ENCODE data around the gene MAGI2. TPM values are rescaled to one million over a fixed set of nuclear protein-coding genes. Genes with fewer than 3 reads are reported as not detected.
"Not testable (repeated sequence)": the region's sequence is repeated elsewhere in the genome, so short reads cannot be mapped to it uniquely, and the experiment has no call there.

The MAGI2 gene
- total RNA-seq, 1 experiment from 2014 or later = 0.22 TPM

DNA sequence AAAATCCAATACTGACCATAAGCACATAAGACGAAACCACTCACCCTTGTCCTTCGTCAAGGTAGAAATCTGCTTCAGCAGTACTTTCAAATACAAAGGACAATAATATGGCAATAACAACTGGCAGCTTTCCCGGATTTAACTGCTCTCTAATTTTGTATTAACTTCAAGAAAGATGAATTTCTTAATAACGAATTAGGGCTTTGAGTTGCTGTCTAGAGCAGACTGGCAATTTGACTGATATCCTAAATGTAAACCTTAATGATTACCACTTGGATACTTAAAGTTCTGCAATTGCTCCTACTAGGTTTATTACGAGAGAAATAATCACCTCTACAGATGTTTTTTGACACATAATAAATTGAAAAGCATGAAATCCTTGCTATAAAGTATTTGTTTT lies 418.7 kb downstream of the MAGI2 start:
- no peaks in the 10 kb centered on the region for H3K36me3 ChIP-seq (ENCODE audit: control insufficient read depth in 1 of 2, insufficient read depth in 2 of 2, low read length in 2 of 2)
- no peak overlapping the region for H3K4me2 ChIP-seq (ENCODE audit: low read length)
- ChIA-PET POLR2A (no interaction called here), CTCF (no interaction called here), RAD21 (ENCODE audit: low non-redundant PET in 1 of 2, low total read pairs in 2 of 2, uncharacterized antibody in 2 of 2, unreplicated experiment in 2 of 2) (no interaction called here)
- DNase-seq (ENCODE audit: low read depth, low spot score) (no peak), ATAC-seq (no peak)
- H3K79me2 ChIP-seq (ENCODE audit: insufficient read depth, low read length) = no peaks in the 10 kb centered on the region
- H3K27ac ChIP-seq (ENCODE audit: low read depth, low read length) = no peak overlapping the region
- no peaks in the 10 kb centered on the region for H3K9me3 ChIP-seq (ENCODE audit: control insufficient read depth in 1 of 2, insufficient read depth in 1 of 2, low read depth in 1 of 2, low read length in 2 of 2)
- H3K4me1 ChIP-seq (ENCODE audit: control insufficient read depth in 1 of 2, insufficient read depth in 2 of 2, low read length in 2 of 2) = no peaks in the 10 kb centered on the region
- intact Hi-C loops (cut with micrococcal nuclease) = loop anchor here (5.0 kb wide), 1 partner anchor 47 kb away; no protein-coding TSS in a partner anchor
- no peaks in the 10 kb centered on the region for H3K9me2 ChIP-seq (ENCODE audit: insufficient read depth)
- H3K27me3 ChIP-seq (ENCODE audit: insufficient read depth, low read length) = no peaks in the 10 kb centered on the region
- H2AFZ ChIP-seq (ENCODE audit: low read depth, low read length, poor library complexity, severe bottlenecking) = no peak overlapping the region
- H4K20me1 ChIP-seq (ENCODE audit: insufficient read depth) = no peaks in the 10 kb centered on the region
- TF ChIP-seq CBX3 (IDR thresholded peaks at IDR 0.05; ENCODE audit: low read depth) (no peak), EZH2phosphoT487 (IDR thresholded peaks at IDR 0.05; ENCODE audit: borderline replicate concordance) (no peak), SP1 (IDR thresholded peaks at IDR 0.05; ENCODE audit: low read depth) (no peak), SIN3A (IDR thresholded peaks at IDR 0.05; ENCODE audit: low read depth) (no peak), CEBPB (IDR thresholded peaks at IDR 0.05; ENCODE audit: low read depth) (no peak), FOSL1 (IDR thresholded peaks at IDR 0.05; ENCODE audit: low read depth) (no peak), ZNF274 (IDR thresholded peaks at IDR 0.05; ENCODE audit: low read depth, low read length) (no peak), POLR2A (IDR thresholded peaks at IDR 0.05; ENCODE audit: borderline replicate concordance, extremely low read depth, insufficient read depth, insufficient read length) (no peak), POLR2AphosphoS5 (IDR thresholded peaks at IDR 0.05; ENCODE audit: low read depth, low read length) (no peak), SRF (IDR thresholded peaks at IDR 0.05; ENCODE audit: low read depth) (no peak)
- TF ChIP-seq, protein P1, sequence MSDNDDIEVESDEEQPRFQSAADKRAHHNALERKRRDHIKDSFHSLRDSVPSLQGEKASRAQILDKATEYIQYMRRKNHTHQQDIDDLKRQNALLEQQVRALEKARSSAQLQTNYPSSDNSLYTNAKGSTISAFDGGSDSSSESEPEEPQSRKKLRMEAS (IDR thresholded peaks at IDR 0.05) = no peak
- no peak overlapping the region for H3K9ac ChIP-seq (ENCODE audit: low read length)
- no peak overlapping the region for H3K4me3 ChIP-seq (replicated peaks in 1 of 2; ENCODE audit: low read depth in 1 of 2, low read length in 2 of 2)
- BruUV-seq (replicated peaks) = no TSS peak

DNA sequence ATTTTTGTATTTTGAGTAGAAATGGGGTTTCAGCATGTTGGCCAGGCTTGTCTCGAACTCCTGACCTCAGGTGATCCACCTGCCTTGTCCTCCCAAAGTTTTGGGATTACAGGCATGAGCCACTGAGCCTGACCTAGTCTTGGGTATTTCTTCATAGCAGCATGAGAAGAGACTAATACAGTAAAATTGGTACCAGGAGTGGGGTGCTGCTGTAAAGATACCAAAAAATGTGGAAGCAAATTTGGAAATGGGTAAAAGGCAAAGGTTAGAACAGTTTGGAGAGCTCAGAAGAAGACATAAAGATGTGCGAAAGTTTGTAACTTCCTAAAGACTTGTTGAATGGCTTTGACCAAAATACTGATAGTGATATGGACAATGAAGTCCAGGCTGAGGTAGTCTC lies 433.8 kb downstream of the MAGI2 start:
- POLR2A ChIA-PET; H3K4me1 ChIP-seq (ENCODE audit: control insufficient read depth in 1 of 2, insufficient read depth in 2 of 2, low read length in 2 of 2); H3K9me2 ChIP-seq (ENCODE audit: insufficient read depth); H3K9ac ChIP-seq (ENCODE audit: low read length); H2AFZ ChIP-seq (ENCODE audit: low read depth, low read length, poor library complexity, severe bottlenecking); H3K4me2 ChIP-seq (ENCODE audit: low read length); intact Hi-C loops (cut with micrococcal nuclease); RAD21 ChIA-PET (ENCODE audit: low non-redundant PET in 1 of 2, low total read pairs in 2 of 2, uncharacterized antibody in 2 of 2, unreplicated experiment in 2 of 2); H3K9me3 ChIP-seq (ENCODE audit: control insufficient read depth in 1 of 2, insufficient read depth in 1 of 2, low read depth in 1 of 2, low read length in 2 of 2); H4K20me1 ChIP-seq (ENCODE audit: insufficient read depth); CTCF ChIA-PET; H3K79me2 ChIP-seq (ENCODE audit: insufficient read depth, low read length); ATAC-seq; H3K27ac ChIP-seq (ENCODE audit: low read depth, low read length); H3K36me3 ChIP-seq (ENCODE audit: control insufficient read depth in 1 of 2, insufficient read depth in 2 of 2, low read length in 2 of 2); DNase-seq (ENCODE audit: low read depth, low spot score); H3K4me3 ChIP-seq (replicated peaks in 1 of 2; ENCODE audit: low read depth in 1 of 2, low read length in 2 of 2); BruUV-seq (replicated peaks); H3K27me3 ChIP-seq (ENCODE audit: insufficient read depth, low read length): not testable (repeated sequence)
